NCI-H1694 (cell line): ENCODE results near the gene RADIL.

Experiments used
- DNase-seq: peaks from one replicate; lab custom pipeline; 2025; lab: John Stamatoyannopoulos, UW

RADIL gene

DNA sequence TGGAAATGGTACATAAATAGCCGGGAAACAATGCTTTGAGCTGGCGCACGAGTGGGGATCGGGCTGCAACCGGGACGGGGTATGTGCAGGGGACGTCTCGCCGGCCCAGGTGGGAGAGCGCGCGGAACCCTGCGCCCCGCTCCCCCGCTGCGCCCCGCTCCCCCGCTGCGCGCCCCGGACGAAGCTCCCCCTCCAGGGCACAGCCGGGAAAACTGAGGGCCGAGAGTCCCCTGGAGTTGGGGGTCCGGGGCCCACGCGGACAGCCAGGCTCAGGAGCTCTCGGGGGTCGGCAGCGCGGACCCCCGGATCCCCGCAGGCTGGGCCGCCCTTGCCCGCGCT, 514 bp downstream of the RADIL start:
- DNase-seq: no peak

DNA sequence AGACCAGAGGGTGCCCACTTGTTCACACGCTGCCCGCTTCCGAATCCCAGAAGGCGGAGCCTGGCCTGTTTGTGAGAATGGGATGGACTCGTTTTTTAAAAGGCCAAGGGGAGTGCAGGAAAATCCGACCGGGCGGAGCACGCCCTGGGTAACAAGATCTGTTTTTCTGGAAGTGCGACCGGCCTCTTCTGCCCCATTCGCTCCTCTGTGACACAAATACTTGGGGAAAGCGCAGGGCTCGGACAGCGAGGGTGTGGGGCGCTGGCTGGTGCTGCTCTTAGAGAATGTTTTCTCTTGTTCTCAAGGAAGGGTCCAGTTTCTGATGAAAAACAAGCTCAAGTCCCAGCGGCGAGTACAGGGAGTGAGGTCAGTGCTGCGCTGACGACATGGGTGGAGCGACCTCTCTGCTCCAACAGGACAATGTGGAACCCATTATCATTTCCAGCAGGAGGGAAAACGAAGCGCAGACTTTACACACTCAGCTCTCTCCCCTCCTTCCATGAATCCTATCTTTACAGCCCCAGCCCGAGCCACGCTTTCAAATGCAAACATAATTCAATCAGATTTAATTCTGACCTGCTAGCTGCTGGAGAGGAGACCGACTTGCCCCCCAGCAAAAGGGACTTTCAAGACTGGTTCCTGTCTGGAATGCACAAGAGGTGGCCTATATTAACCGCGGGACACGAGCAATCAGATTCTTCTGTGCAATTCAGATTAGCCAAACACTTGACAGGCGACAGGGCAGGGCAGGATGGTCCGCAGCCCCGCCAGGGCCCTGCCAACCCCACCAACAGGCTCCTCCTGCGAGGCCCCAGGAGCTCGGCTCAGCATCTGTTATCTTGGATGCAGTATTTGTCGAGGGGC, 1.1 kb downstream of the RADIL start:
- no peak for DNase-seq

DNA sequence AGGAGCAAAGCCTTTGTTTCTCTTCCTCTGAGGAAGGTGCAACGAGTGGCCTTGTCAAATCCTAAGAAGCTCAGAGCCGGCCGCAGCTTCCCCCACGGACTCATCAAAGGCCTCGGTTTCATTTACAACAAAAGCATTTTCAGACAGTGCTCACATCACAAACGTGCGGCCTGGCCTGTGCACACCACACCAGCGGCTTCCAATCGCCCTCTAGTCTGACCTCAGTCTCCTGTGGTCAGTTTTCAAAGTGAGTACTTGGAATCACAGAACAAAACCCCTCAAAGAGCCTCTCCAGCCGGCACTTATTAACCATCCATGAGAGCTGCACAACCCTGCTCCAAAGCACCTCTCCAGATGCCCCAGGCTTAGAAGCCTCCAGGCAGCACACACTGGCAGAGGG, 3.3 kb downstream of the RADIL start:
- no peak for DNase-seq

DNA sequence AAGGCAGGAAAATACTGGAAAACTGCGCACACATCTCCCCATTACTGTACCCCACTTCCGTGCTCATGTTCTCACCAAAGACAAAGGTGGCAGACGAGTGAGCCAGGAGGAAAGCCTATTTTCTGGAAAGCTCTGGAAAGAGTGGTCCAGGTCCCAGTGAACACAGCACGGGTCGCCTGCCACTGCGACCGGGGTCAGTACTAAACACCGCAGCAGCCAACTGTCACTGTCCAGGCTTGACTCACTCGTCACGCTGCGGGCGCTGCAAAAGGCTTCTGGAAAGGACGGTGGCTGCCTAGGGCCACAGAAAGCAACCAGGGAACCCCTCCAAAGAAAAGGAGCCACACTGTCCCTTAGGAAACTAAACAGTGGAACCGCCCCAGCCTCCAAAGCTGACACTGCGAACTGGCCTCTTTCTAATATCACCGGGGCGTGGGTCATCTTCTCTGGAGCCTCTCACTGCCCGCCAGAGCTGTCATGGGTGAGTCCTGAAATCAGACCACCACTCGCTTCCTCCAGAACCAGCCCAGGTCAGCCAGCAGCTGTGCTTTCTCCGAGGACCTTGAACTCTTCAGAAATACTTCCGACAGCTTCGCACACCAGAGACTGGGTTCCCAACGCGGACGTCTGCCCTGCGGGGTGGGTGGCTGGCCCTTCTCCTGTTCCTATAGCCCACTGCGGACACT, 4.0 kb downstream of the RADIL start:
- DNase-seq: no peak

DNA sequence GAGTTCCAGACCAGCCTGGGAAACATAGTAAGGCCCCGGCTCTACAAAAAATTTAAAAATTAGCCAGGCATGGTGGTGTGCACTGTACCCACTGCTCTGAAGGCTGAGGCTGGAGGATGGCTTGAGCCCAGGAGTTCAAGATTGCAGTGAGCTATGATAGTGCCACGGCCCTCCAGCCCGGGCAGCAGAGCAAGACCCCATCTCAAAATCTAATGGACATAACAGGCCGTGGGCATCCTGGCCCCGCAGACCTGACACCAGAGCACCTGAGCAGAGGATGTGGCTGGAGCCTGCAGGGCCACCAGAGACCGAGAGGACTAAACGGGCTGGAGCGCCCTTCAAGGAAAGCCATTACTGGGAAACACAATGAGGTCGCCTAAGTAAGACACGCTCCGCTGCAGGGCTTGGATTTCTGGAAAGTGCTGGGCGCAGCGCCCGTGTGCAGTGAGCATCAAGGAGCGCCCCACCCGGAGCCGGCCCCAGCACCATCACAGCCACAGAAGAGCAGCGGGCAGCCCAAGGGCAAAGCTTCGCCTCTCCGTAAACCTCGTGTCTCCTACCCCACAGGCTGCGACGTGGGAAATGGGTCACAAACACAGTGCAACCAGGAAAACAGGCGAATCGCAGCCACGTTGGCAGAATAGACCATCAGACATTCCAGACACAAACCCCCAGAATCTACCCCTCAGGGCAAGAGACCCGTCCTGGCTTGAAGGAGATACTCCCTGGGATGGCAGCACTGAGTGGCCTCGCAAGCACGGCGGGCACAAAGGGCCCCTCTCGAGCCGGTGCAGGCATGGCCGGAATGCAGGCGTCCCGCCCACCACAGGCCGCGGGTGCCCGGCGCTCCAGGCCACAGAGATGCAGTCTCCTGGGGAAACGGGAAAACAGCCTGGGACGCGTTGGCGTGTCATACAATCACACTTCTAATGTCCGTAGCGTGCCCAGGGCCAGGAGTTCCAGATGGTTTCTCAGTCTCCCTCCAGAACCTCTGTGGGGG, 4.9 kb downstream of the RADIL start:
- no peak for DNase-seq

DNA sequence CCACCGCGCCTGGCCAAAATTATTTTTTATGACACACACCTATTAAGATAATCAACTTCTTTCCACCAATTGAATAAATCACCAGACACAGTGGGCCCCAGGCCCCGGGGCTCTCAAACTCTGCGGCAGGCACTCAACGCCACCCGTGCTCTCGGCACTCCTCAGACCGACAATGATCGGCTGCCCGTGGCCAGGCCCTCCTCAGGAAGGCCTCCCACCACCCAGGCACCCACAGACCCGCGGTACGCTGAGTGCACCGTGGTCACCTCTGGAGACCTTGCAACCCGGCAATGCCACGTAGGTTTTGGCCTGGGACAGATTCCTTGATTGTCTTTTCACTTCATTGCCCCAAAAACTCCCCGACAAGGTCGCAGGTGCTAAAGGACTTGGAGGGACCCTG, 6.9 kb downstream of the RADIL start:
- DNase-seq: no peak

DNA sequence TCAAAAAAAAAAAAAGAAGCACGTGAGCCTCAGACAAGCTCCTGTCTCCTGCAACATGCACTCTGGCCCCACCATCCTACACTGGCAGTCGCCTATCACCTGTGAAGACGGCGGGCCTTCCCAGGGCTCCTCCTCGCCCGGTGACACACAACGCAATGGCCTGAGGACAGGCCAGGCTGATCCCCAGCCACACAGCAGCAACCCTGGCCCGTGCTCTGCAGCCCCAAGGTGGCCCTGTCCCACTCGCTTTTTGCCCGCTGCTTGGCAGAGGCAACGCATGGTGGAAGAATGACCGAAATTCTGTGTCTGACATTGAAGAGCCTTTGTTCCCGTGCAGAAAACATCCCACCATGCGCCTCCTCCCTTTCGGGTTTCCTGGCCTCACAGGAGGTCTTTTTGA, 8.1 kb downstream of the RADIL start:
- no peak for DNase-seq

DNA sequence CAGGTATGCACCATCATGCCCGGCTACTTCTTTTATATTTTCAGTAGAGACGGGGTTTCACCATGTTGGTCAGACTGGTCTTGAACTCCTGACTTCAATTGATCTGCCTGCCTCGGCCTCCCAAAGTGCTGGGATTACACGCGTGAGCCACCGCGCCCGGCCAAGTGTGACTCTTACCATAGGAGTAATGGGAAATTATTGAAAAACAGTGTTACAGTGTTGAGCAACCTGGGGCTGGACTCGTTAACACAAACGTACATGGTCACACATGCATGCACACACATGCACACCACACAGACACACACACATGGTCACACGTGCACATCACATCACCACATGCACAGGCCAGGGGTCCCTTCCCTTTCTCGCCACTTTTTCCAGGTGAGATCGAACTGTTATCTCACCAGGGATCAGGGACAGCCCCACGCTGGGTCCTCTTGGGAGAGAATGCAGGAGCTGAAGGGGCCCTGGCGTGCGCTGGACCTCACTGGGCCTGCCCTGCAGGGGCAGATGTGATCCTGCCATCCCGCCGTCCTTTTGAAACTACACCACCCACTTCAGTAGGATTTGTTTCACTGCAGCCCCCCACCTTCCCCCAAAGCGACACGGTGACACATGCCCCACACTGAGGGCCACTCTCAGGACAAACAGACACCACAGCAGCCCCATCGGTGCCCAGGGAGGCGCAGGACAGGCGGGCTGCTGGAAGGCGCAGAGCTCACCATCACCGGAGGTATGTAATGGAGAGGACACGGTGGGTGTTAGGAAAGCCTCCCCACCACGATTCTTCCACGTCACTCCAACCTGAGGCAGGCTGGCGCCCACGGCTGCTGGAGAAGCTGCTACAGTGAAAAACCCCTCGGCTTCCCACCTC, 10.2 kb downstream of the RADIL start:
- no peak for DNase-seq

DNA sequence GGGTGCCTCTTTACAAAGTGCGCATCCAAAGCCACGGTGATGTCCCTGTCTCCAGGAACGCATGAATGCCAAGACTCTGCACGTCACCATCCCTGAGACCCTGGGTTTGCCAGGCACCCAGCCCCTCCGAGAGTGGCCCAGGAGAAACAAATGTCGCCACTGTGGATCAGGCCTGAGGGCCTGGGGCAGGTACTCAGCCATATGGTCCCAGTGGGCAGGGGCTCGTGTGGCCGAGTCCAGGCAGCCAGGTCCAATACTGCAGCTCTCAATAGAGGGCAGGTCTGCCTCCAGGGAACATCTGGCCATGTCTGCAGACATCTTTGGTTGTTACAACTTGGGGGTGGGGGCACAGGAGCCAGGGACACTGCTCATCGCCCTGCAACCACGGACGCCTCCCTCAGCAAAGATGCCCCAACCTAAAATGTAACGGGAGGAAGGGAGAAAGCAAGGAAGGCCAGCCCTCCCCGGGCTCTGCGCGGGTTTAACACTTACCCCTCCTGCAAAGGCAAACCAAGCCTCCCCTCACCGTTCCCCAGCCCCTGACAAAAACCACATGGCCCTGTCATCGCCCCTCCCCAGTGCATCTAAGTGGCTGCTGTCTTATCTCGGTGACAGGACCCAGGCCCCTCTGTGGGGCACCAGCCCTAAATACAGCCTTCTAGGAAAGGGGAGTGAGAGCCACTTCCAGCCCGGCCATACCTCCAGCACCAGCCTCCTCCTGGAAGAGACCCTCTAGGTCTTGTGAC, 11.4 kb downstream of the RADIL start:
- no peak for DNase-seq

DNA sequence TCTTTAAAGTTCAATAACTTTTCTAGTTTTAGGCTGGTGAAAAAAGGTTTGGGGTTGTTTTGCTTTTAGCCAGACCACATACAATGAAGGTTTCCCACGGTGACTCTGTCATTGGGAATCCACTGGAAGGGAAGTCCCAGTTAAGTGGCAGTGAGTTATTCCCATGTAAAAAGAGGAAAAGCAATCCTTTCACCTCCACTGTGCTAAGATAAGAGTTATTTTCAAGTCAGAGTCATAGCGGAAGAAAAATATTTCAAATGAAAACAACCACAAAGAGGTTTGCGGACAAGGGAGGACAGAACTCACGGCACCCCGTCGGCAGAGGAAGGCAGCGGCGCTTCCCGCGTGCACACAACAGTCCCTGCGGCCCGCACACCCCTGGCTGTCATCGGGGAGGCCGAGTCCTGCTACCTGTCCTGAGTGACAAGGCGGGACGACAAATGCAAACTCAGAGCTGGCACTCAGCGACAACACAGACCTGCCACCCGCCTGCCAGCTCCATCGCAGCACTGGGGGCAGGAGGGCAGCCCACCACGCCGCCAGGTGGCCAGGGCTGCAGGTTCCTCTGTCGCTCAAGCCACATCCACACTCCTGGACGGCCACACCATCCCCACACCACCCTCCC, 12.3 kb downstream of the RADIL start:
- no peak for DNase-seq

DNA sequence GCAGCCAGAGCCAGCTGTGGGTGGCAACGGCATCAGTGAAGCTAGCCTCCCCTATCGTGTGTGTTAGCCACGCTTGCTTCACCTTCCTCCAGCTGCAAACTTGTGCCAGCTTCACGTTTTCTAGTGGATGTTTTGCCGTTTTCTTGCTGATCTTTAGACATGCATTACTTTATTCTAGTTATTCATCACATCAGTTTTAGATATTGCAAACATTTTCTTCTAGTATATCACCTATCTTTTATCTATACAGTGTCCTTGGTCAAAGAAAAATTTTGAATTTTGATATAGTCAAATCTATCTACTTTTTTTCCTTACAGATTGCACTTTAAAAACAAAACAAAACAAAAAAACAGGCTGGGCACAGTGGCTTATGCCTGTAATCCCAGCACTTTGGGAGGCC, 15.0 kb downstream of the RADIL start:
- no peak for DNase-seq

DNA sequence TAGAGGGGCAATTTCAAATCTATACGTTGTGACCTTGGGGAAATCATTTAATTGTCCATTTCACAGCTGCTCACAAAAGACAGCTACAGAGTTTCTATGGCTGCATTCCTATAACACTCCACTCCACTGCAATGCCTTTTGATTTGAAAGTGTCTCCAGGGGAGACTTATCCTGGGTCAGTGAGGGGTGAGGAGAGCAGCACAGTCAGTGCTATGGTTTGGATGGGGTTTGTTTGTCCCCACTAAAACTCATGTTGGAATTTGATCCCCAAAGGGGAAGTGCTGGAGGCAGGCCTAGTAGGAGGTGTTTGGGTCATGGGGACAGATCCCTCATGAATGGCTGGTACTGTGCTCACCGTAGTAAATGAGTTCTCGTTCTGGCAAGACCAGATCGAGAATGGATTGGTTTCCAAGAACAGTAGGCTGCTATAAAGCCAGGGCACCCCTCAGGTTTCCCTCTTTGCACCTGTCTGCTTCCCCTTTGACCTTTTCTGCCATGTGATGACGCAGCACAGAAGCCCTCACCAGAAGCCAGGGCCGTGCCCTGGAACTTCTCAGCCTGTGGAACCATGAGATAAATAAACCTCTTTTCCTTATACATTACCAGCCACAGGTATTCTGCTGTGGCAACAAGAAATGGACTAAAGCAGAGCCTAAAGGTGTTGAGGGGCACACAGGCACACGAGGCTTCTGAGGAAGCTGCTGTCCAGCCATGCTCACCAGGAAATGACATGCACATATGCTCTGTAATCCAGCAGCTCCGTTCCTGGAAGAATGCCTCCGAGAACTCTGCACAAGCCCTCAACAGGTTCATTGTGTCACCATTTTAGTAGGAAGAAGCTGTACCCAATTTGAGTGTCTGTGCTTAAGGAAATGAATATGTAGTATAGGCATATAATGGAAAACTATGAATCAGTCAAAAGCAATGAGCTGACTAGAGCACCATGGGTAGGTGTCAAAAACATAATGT, 16.7 kb downstream of the RADIL start:
- no peak for DNase-seq

DNA sequence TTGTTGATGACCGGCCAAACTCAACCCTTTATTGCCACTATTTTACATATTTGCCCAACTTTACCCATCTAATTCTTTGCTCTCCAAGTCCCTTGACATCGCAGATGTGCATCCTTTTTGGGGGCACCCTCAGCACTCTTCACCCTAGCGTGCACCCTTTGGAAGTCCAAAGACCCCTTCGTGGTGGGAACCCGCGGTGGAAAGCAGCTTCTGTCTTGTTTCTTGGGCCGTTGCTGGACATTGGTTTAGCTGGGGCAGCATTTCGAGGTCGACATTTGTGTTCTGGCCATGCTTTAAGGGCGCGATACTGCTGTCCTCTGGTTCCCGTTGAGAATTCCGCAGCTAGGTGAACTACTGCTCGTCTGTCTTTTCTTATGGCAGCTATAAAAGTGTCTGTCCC, 21.4 kb downstream of the RADIL start:
- DNase-seq: no peak

DNA sequence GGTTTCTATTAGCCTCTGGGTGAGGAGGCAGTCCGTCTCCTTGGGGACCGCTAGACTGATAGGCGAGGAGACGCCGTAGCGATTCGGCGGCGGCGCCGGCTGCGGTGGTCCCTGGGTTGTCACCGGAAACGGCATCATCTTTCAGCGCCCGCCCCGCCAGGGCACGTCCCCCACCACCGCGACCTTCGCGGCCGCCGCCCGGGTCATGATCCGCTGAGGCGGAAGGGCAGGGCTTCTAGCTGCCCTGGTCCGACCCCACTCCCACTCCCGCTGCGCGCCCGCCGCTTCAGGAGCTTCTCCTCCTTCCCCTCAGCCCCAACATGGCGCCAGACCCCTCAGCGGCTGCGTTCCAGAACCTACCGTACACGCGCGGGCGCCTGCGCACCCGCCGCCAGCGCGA, 21.8 kb downstream of the RADIL start, which contains the start of gene PAPOLB:
Gene PAPOLB (minus strand): TSS at position 358 of the 400 bp plus-strand sequence. CDS start 220 bp downstream, at position 138.
- DNase-seq: no peak

DNA sequence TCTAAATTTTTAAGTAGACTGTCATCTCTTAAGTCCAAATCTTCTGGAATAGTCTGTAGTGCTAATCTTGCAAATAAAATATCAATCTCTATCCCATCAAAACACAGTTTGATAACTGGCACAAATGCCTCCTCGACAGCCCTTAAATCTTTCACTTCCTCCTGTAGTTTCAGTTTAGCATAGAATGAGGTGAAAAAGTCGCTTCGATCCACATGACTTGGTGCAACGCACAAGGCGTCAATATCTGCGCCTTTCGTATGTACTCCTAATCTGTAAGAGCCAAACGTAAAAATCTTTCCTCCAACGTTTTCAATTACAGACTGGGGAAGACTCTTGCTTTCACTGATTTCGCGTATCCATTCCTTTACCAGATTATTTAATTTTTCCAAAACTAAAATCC, 22.3 kb downstream of the RADIL start:
- no peak for DNase-seq

DNA sequence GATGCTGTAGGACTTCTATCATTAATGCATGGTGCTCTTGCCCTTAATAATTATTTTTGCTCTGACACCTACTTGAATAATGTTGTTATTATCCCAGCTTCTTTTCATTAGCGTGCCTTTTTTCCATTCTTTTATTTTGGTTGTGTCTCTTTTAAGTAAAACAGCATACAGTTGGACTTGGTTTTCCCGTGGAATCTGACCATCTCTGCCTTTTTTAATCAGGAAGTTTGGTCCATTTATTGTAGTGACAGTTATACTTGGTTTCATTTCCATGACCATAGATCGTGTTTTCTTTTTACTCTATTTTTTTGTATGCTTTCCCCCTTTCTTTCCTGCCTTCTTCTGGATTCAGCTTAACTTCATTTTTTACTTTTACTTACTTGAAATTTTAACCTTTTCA, 26.3 kb downstream of the RADIL start:
- DNase-seq: no peak

DNA sequence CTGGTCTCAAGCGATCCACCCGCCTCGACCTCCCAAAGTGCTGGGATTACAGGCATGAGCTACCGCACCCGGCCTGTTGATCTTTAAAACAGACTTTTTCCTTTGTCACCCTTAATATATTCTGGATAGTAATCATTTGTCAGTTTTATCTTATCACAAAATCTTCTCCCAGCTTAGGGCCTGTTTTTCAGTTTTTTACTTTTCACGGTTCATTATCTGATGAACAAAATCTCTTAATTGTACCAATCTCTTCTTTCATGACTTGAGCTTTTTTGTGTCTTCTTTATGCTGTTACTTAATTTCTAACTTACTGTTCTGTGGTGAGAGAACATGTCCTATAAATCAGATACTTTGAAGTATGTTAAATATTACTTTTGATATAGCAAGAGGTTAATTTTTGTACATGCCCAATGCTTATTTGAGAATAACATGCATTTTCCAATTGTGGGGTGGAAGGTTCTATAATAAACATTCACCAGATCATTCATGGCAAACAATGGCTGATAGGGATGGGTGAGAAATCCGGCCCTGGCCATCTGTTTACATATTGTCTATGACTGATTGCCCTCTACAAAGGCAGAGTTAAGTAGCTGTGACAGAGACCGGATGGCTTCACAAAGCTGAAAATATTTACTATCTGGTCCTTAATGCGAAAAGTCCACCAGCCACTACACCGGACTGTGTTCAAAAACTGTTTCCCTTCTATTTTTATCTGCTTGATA, 27.0 kb downstream of the RADIL start:
- DNase-seq: no peak

DNA sequence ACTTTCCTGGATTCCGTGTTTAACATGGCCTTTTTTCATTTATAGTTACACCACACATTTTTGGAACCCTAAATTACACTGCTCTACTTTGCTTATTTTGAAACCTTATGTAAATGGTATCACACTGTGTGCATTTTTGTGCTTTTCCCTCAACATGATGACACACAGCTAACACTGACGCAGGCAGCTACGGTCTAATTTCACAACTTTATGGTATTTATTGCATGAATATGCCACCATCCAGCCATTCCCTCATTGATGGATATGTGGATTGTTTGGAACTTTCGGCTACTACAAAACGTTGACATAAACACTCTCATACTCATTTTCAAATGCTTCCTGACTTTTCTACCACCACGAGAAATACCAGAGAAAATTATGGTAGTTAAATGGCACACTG, 28.6 kb downstream of the RADIL start:
- DNase-seq: no peak
